HG02852 (cell line): ENCODE measurements around the gene PDXK.

ENCODE experiments used
- ATAC-seq: cut with Tn5 transposase; IDR thresholded peaks from one replicate; pipeline ENCODE4 v1.9.1; 2021; ENCODE audit warnings: mild to moderate bottlenecking, moderate library complexity; ENCODE audit not compliant: unreplicated experiment

PDXK gene

DNA sequence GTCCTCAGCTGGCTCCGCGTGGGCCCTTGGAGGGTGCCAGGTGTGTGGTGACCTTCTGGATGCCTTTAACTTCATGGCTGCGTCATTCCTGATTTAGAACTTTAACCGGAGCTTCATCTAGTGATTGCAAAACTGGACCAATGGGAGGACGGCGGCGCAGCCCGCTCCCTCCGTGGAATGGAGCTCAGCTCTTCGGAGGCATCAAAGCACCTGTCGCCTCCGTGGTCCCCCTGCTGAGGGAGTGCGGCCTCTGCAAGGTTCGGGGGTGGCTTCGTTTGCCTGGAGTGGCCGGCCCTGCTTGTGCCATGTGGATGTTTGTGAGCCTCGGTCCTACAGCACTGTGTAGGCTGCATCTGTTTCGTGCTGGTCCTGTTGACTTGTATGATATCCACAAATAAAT, 43.0 kb downstream of the PDXK start:
- ATAC-seq, result no peak

DNA sequence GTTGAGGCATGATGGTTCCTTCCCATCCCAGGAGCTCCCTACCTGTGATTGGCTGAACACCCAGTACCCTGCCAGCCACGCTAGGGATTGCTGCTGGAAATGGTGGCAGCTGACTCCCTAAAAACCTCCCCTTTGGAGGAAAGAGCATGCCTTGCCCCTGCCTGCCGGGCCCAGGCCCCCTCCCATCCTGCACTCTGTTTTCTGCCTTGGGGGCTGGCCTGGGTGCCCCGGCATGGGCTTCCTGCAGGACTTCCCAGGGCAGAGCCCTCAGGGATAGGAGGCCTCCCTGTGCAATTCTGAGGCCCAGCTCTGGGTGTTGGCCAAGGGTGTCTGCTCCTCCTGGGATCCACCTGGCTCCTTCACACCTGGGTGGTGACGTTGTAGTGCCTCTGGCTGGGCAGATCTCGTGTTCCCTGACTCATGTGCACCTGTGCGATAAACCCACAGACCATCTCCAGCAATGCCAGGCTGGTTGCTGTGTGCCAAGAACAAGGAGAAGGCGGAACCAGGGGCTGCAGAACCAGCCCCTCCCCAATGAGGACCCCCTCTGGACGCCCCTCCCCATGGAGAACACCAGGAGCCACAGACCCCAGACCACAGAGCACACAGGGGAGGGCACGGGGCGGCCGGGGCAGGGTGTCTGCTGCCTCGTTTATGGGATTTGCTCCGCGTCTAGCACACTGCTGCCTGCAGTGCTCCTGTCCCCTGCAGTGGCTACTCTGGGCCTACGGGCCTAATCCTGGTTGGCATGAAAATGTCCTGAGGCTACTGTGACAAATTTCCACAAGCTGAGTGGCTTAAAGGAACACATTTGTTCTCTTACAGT, 43.6 kb downstream of the PDXK start:
- ATAC-seq, result no peak

DNA sequence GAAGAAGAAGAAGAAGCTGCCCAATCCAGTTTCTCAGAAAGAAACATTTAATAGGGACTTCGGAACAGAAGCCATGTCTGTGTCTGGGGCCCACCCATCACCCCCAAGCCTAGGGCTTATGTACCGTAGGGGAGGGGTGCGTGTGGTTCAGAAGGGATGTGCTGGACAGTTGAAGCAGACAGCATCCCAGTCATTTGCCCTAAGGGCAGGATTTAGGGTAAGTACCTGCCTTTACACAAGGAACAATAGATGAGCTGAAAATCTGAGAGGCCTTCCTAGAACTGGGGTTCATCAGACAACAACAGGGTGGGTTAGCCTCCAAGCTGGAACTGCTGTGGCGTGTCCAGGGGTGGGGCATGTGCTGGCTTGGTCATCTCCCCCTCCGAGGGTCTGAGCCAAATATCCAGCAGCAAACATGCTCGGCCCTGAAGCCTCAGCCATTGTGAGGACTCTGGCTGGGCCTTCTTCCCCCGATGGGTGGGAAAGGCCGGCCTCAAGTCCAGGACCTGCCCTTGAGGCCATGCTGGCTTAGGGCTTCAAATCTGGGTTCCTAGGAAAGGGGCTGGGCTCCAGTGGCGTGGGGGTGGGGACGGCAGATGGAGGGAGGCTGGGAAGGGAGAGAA, 45.1 kb downstream of the PDXK start:
- ATAC-seq, result no peak

DNA sequence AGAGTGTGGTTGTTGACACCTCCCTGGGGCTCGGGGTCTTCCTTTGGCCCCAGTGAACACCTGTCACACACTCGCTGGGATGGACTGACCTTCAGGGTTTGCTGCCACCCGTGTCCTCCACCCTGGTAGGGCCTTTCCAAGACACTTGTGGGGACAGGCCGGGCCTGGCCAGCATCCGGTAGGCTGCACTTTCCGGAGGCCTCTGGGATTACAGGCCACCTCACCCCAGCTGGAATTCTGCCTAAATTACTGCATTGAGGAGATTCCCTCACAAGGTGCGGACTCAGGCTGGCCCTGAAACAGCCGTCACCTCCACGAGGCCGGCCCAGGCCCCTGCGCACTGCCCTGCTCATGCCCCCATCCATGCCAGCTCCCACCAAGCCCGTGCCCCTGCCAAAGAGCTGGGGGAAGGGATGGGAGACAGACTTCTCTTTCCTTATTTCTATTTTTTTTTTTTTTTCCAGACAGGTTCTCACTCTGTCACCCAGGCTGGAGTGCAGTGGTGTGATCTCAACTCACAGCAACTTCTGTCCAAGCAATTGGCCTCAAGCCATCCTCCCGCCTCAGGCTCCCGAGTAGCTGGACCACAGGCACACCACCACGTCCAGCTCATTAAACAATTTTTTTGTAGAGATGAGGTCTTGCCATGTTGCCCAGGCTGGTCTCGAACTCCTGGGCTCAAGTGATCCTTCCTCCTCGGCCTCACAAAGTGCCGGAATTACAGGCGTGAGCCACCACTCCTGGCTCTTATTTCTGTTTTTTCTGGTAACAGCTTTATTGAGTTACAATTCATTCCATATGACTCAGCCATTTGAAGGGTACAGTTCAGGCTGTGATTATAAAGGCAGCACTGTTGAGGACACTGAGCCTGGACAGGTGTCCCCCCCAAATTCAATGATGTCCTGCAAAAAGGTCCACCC, 45.9 kb downstream of the PDXK start:
- ATAC-seq, result no peak

DNA sequence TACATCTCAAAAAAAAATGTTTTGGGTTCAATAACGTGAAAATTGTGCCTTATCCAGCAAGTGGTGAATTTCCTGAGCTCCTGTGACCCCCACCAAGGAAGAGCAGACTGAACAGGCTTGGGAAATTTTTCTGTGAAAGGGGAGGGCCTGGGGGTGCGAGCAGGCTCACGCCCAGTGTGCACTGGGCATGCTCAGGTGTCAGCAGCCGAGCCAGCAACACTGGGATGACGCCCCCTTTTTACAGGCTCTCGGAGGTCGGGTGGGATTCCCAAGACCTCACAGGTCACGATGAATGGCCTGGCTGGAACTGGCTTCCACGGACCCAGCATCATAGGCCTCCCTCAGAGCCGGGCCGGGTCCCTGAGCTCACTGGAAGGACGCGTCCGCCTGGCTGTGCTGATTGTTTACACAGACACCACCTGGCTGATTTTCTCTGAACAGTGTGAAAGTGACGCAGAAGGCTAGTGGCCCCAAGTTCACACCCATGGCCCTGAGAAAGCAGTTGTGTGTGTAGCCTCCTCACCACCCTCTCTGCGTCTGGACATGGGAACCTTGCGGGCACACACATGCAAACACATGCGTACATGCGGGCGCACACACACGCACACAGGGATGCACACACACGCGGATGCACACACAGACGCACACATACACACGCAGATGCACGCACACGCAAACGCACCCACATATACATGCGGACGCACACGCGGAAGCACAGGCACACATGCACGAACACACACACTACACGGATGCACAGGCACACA, 48.0 kb downstream of the PDXK start:
- no peak for ATAC-seq

DNA sequence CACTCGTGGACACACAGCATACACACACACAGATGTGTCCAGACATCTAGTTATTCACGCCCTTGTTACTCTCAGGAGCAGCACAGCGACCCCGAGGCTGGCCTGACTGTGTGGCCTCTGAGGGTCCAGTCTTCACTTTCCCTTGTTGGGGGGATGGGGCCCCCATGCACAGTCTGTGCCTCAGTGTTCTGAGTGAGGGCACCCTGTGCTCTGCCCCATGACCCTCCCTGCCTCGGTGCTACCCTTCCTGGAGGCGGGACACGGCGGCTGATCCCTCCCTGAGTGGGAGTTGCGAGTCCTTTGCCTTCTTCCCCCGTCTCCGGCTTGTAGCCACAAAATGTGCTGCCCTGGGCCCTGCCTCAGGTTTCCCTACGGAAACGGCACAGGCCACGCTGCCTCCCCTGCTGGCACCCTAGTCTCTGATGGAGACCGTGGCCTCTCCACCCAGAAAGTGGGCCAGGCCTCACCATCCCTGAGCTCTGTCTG, 48.6 kb downstream of the PDXK start:
- no peak for ATAC-seq

DNA sequence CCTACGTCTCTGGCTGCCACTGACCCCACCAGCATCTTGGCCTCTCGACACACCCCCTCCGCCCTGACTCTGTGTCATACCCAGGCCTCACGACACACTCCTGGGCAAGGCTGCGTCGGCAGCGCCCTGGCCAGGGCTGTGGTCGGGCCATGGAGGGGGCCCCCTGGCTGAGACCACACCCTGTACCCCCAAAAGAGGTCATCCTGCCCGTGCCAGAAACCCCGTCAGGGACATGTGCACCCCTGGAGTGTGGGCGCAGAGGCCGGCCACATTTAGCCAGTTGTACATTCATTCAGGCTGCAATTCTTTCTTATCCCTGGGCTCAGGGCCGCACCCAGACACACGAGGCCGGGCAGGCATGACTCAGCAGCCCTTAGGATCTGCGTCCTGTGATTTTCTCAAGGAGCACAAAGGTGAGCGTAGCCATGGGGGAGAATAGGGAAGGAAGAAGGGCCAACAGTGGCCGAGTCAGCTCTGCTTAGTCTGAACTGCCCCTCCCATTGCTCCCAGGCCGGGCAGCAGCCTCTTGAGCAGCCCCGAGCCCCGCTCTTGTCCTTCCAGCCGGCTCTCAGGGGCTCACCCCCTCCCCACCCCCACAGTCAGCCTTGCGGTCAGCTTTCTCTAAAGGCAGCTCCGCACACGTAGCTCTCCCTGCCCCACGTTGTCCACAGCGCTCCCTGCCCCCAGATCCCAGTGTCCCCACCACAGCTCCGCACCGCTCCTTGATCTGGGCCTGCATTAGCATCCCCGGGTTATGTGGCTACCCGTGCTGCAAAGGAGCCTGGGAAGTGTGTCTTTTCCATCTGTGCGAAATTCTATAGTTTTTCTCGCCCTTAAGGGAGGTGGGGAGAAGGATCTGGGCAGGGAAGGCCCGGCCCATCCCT, 49.3 kb downstream of the PDXK start:
- ATAC-seq, result no peak

DNA sequence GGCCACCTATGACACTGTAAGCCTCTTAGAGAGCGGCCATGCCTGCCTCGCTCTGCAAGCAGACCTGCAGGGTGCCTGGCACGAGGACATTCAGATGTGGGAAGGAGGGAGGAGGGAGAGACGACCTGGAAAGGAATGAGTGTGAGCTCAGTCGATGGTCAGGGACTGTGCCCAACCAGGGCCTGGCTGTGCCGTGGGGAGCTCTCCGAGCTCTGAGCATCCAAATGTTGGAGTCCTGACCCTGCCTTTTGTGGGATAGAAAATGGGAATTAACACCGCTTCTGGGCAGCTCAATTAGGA, 49.9 kb downstream of the PDXK start:
- ATAC-seq, result no peak

DNA sequence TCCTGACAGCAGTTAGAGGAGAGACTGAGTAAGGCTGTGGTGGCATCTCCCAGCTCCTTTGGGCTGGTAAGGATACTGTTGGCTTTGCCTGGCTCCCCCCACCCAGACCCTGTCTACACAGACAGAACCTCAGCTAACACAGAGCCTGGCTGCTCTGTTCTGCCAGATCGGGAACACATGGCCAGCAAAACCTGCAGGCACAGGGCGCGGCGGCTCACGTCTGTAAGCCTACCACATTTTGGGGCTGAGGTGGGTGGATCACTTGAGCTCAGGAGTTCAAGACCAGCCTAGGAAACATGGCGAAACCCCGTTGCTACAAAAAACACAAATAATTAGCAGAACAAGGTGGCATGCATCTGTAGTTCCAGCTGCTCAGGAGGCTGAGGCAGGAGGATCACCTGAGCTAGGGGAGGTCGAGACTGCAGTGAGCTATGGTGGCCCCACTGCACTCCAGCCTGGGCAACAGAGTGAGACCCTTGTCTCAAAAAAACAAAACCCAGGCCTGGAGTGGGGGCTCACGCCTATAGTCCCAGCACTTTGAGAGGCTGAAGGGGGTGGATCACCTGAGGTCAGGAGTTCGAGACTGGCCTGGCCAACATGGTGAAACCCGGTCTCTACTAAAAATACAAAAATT, 50.5 kb downstream of the PDXK start:
- no peak for ATAC-seq

DNA sequence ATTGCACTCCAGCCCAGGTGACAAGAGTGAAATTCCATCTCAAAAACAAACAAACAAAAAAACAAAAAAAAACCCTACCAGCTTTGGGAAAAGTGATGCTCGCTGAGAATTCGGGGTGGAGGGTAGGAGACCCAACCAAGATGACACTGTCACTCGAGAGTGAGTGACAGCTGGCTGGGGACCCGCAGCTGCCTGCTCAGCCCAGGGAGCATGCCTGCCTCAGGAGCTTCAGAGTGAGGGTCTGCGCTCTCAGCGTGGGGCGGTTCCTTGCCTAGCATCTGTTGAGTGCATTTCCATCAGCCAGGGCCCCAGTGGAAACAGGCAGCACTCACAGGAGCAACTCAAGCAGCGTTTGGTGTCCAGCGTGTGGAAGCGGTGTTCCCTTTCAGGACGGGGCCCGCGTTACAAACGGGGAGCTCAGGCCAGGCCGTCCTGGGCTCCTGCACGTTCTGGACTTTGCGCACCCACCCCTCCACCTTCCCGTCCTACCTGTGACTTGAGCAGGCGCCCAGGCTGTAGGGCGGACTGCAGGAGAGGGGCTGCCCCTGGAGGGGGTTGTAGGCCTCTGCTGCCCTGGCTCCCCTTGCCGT, 51.2 kb downstream of the PDXK start:
- no peak for ATAC-seq

DNA sequence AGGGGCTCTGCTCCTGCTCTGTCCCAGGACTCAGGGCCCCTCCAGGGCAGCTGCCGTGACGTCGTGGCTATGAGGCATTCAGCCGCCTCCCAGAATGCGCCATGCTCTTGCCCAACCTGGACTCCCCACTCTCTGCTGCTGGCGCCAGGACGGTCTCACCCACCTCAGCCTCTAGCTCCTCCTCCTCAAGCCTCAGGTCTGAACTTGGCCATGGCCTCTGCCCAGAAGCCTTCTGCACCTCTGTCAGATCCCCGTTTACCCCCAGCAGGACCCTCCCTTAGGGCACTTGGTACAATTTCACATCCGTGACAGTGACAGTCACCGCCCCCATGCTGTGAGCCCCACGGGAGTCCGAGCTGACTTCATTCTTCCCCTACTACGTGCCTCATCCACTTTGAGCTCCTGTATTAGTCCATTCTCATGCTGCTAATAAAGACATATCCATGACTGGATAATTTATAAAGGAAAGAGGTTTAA, 52.3 kb downstream of the PDXK start:
- no peak for ATAC-seq

DNA sequence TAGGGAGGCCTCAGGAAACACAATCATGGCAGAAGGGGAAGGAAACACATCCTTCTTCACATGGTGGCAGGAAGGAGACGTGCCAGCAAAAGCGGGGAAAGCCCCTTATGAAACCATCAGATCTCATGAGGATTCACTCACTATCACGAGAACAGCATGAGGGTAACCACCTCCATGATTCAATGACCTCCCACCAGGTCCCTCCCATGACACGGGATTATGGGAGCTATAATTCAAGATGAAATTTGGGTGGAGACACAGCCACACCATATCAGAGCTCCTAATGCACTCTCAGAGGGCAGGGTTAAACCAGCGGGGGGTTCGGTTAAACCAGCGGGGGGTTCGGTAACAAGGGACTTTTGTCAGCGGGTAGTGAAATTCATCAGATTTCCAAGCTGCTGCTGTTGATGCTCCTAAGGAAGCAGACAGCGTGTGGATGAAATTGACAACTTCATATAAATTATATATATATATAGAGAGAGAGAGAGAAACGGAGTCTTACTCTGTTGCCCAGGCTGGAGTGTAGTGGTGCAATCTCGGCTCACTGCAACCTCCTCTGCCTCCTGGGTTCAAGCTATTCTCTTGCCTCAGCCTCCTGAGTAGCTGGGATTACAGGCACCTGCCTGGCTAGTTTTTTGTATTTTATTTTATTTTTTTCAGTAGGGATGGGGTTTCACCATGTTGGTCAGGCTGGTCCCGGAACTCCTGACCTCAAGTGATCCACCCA, 52.9 kb downstream of the PDXK start:
- ATAC-seq, result no peak

DNA sequence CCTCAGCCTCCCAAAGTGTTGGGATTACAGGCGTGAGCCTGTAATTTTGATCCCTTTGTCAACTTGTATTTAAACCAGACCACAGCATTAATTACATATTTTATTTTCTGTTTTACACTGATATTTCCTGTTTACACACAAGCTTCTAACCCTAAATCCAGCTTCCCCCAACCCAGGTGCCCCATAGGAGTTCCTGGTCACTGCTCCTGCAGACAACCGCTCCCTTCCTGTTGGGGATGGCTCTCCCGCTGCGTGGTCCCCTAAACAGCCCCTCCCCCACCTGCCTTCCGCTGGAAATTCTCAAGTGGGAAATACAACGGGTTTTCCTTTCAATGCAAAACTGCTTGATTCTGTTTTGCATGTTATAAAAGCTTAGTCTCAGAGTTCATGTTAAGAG, 53.5 kb downstream of the PDXK start:
- no peak for ATAC-seq

DNA sequence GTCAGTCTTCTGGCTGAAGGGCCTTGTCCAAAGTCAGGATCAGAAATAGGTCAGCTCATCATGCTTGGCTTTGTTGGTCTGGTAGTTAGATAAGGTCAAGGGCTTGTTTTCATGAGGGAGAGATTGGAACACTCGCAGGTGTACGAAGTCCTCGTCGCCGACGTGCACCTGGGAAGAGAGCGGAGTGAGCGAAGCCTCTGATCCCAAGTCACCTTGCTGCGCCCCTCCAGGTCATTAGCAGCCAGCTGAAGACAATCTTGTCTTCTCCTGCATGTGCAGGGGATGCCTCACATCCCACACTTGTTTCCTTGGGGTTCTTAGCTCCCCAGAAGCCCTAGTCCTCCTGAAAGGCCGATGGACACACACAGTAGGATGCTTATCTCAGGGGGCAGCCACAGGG, 55.2 kb downstream of the PDXK start:
- ATAC-seq, result no peak

DNA sequence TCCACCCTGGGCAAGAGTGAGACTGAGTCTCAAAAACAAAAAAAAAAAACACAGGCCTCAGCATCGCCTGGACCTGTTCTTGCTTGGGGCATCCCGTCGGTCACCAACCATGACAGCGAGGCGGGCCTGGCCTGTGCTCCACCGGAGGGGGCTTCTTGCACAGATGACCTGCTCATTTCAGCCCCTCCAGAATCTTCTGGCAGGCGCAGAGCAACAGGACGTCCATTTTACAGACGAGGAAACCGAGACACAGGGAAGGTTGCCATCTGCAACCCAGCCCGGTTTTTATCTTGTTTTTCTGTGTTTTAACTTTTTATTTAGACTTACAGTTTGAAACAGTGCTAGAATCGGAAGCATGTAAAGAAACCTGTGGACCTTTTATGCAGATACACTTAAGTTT, 56.3 kb downstream of the PDXK start:
- no peak for ATAC-seq

DNA sequence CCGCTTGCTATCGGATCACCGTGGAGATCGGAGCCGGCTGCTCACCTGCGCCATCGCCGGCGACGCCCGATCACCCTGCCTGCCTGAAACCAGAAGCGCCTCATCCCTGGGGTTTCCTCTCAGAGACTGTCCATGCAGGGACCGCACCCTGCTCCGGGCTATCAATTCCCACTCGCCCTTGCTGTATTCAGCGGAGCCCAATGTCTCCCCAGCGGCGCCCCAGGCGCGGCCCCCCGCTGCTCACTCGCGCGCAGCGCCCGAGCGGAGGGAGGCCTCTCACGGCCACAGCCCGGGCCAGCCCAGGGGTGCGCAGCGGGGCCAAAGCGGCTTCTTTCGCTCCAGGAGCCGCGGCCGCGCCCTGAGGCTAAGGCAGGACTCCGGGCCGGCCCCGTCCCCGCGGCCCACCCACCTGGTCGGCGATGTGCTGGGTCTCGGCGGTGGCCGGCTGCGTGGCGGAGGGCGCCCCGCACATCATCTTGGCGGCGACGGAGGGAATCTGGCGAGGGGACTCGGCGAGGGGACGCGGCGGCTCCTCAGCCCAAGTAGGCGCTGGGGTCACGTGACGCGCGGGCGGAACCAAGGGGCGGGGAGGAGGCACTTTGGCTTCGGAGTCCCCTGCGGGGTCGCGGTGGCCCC, 57.0 kb downstream of the PDXK start, which contains the start of gene CSTB:
TSS of gene CSTB (minus strand) at position 514 of the 636 bp plus-strand sequence. CDS start at position 475, 39 bp downstream.
- peak; percentile 56 for ATAC-seq

DNA sequence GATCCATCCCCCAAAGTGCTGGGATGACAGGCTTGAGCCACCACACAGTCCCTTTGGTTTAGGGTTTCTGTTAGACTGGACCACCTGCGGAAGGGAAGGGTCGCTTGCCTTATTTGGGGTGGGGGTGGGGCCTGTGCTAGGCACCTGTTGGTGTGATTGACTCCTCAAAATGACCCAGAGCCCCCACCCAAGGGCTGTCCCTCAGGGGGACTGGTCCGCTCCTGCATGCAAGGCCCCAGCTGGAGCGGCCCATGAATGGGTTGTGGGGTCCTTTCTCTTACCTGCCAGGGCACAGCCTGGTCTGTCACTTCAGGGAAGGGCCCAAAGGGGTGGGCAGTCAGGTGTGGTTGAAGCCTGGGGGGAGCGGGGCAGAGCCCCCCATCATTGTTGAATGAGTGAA, 59.0 kb downstream of the PDXK start:
- ATAC-seq, result no peak
